Central memory CD8-positive, alpha-beta T cell (primary cell): ENCODE data around the gene ORM1.
"Not testable (repeated sequence)": the region's sequence is repeated elsewhere in the genome, so short reads cannot be mapped to it uniquely, and the experiment has no call there.

Experiments
- ATAC-seq: fragments of 150-1000 bp; cut with Tn5 transposase; replicated peaks from 2 replicates; pipeline ENCODE4 v1.10.0; 2022; ENCODE audit warnings: mild to moderate bottlenecking, moderate FRiP score, moderate number of reproducible peaks; ENCODE audit not compliant: poor library complexity, severe bottlenecking; ENCODE audit errors: extremely low read depth
- DNase-seq, 2 donors: peaks; one replicate each; pipeline ENCODE4 v3.0.0; 2021; ENCODE audit warnings: low spot score in 2 of 2
- H3K27ac Mint-ChIP-seq: one replicate; pipeline ENCODE4 v1.8.0; 2022; ENCODE audit warnings: low read depth, mild to moderate bottlenecking, moderate library complexity, mixed read lengths
- H3K27me3 Mint-ChIP-seq: one replicate; pipeline ENCODE4 v1.8.0; 2022; ENCODE audit warnings: mixed read lengths
- H3K36me3 Mint-ChIP-seq: one replicate; pipeline ENCODE4 v1.8.0; 2022; ENCODE audit warnings: mild to moderate bottlenecking, moderate library complexity, mixed read lengths; ENCODE audit not compliant: insufficient read depth
- H3K4me1 Mint-ChIP-seq: one replicate; pipeline ENCODE4 v1.8.0; 2022; ENCODE audit warnings: mixed read lengths
- H3K4me3 Mint-ChIP-seq: one replicate; pipeline ENCODE4 v1.8.0; 2022; ENCODE audit warnings: mild to moderate bottlenecking, moderate library complexity, mixed read lengths
- H3K9me3 Mint-ChIP-seq: one replicate; pipeline ENCODE4 v1.8.0; 2022; ENCODE audit warnings: mixed read lengths

Gene ORM1

GRCh38 chr9:114322831-114323531, at the start of gene ORM1:
Gene ORM1, plus strand, starts transcription at chr9:114323098. Its CDS starts 36 bp downstream, at chr9:114323134.
- H3K27me3 Mint-ChIP-seq, result peaks cover 26% of the 10 kb centered on the region
- not testable (repeated sequence) for H3K9me3 Mint-ChIP-seq, H3K4me1 Mint-ChIP-seq, H3K4me3 Mint-ChIP-seq, H3K36me3 Mint-ChIP-seq, ATAC-seq, H3K27ac Mint-ChIP-seq, DNase-seq

GRCh38 chr9:114273461-114273881, 49.4 kb upstream of the ORM1 start:
- no peak overlapping the region for H3K27ac Mint-ChIP-seq
- ATAC-seq (no peak), DNase-seq (no peak)
- no peaks in the 10 kb centered on the region for H3K36me3 Mint-ChIP-seq
- peaks cover 5% of the 10 kb centered on the region for H3K4me1 Mint-ChIP-seq
- peaks cover 6% of the 10 kb centered on the region for H3K9me3 Mint-ChIP-seq
- H3K4me3 Mint-ChIP-seq, result no peak overlapping the region
- peaks cover 44% of the 10 kb centered on the region for H3K27me3 Mint-ChIP-seq

- Mint-ChIP-seq H3K36me3 (no peaks in the 10 kb centered on the region), H3K27me3 (peaks cover 36% of the 10 kb centered on the region), H3K9me3 (peaks cover 6% of the 10 kb centered on the region), H3K27ac (no peak overlapping the region), H3K4me1 (peaks cover 5% of the 10 kb centered on the region), H3K4me3 (no peak overlapping the region)
- ATAC-seq (no peak), DNase-seq (no peak)
Measured at GRCh38 chr9:114274217-114274616, 48.7 kb upstream of the ORM1 start.

GRCh38 chr9:114275246-114276004, 47.5 kb upstream of the ORM1 start:
- ATAC-seq (no peak), DNase-seq (no peak)
- no peak overlapping the region for H3K27ac Mint-ChIP-seq
- no peak overlapping the region for H3K4me3 Mint-ChIP-seq
- H3K36me3 Mint-ChIP-seq, result no peaks in the 10 kb centered on the region
- H3K9me3 Mint-ChIP-seq, result peaks cover 6% of the 10 kb centered on the region
- peaks cover 35% of the 10 kb centered on the region for H3K27me3 Mint-ChIP-seq
- H3K4me1 Mint-ChIP-seq, result peaks cover 5% of the 10 kb centered on the region

- no peaks in the 10 kb centered on the region for H3K4me1 Mint-ChIP-seq
- ATAC-seq (no peak), DNase-seq (no peak)
- no peak overlapping the region for H3K27ac Mint-ChIP-seq
- H3K36me3 Mint-ChIP-seq, result no peaks in the 10 kb centered on the region
- no peak overlapping the region for H3K4me3 Mint-ChIP-seq
- H3K27me3 Mint-ChIP-seq, result peaks cover 32% of the 10 kb centered on the region
- peaks cover 6% of the 10 kb centered on the region for H3K9me3 Mint-ChIP-seq
Measured at GRCh38 chr9:114276908-114277821, 45.7 kb upstream of the ORM1 start.

GRCh38 chr9:114278356-114278755, 44.5 kb upstream of the ORM1 start:
- Mint-ChIP-seq H3K36me3 (no peaks in the 10 kb centered on the region), H3K27me3 (peaks cover 24% of the 10 kb centered on the region), H3K9me3 (peaks cover 6% of the 10 kb centered on the region), H3K4me1 (no peaks in the 10 kb centered on the region), H3K27ac (no peak overlapping the region), H3K4me3 (no peak overlapping the region)
- ATAC-seq (no peak), DNase-seq (no peak)

GRCh38 chr9:114278881-114279570, 43.9 kb upstream of the ORM1 start:
- no peak for DNase-seq
- Mint-ChIP-seq H3K27me3 (peaks cover 25% of the 10 kb centered on the region), H3K4me1 (no peaks in the 10 kb centered on the region), H3K36me3 (no peaks in the 10 kb centered on the region), H3K27ac (no peak overlapping the region), H3K9me3 (peaks cover 6% of the 10 kb centered on the region), H3K4me3 (no peak overlapping the region)
- no peak for ATAC-seq

GRCh38 chr9:114279693-114280092, 43.2 kb upstream of the ORM1 start:
- no peak for ATAC-seq
- H3K4me1 Mint-ChIP-seq, result no peaks in the 10 kb centered on the region
- H3K4me3 Mint-ChIP-seq, result no peak overlapping the region
- H3K27me3 Mint-ChIP-seq, result peaks cover 31% of the 10 kb centered on the region
- no peaks in the 10 kb centered on the region for H3K36me3 Mint-ChIP-seq
- DNase-seq, result no peak
- H3K27ac Mint-ChIP-seq, result no peak overlapping the region
- H3K9me3 Mint-ChIP-seq, result peaks cover 6% of the 10 kb centered on the region

- no peak for DNase-seq
- H3K27ac Mint-ChIP-seq, result no peak overlapping the region
- no peaks in the 10 kb centered on the region for H3K36me3 Mint-ChIP-seq
- peaks cover 34% of the 10 kb centered on the region for H3K27me3 Mint-ChIP-seq
- no peak overlapping the region for H3K4me3 Mint-ChIP-seq
- no peaks in the 10 kb centered on the region for H3K4me1 Mint-ChIP-seq
- ATAC-seq, result no peak
- peaks cover 6% of the 10 kb centered on the region for H3K9me3 Mint-ChIP-seq
Measured at GRCh38 chr9:114280636-114281472, 42.0 kb upstream of the ORM1 start.

GRCh38 chr9:114281473-114282103, 41.3 kb upstream of the ORM1 start:
- no peak overlapping the region for H3K4me3 Mint-ChIP-seq
- ATAC-seq (no peak), DNase-seq (no peak)
- H3K9me3 Mint-ChIP-seq, result peaks cover 6% of the 10 kb centered on the region
- peaks cover 28% of the 10 kb centered on the region for H3K27me3 Mint-ChIP-seq
- H3K27ac Mint-ChIP-seq, result no peak overlapping the region
- no peaks in the 10 kb centered on the region for H3K36me3 Mint-ChIP-seq
- H3K4me1 Mint-ChIP-seq, result no peaks in the 10 kb centered on the region

GRCh38 chr9:114282104-114282485, 40.8 kb upstream of the ORM1 start:
- peaks cover 28% of the 10 kb centered on the region for H3K27me3 Mint-ChIP-seq
- no peaks in the 10 kb centered on the region for H3K36me3 Mint-ChIP-seq
- ATAC-seq, result no peak
- H3K9me3 Mint-ChIP-seq, result peaks cover 6% of the 10 kb centered on the region
- H3K4me1 Mint-ChIP-seq, result no peaks in the 10 kb centered on the region
- H3K4me3 Mint-ChIP-seq, result no peak overlapping the region
- no peak for DNase-seq
- no peak overlapping the region for H3K27ac Mint-ChIP-seq
